Breast epithelium (tissue), 3 donors: Measurements from ENCODE around the gene CEP112.
"Not testable (repeated sequence)": the region's sequence is repeated elsewhere in the genome, so short reads cannot be mapped to it uniquely, and the experiment has no call there.

Source experiments
- CTCF ChIP-seq, 3 donors: fragments of 450-650 bp; IDR thresholded peaks; one replicate each; pipeline ENCODE4 v1.5.1; 2016 to 2017; ENCODE audit warnings: antibody characterized with exemption in 3 of 3, mild to moderate bottlenecking in 3 of 3, moderate library complexity in 3 of 3
- POLR2A ChIP-seq: fragments of 450-650 bp; IDR thresholded peaks from one replicate; pipeline ENCODE4 v1.6.1; 2016; ENCODE audit warnings: antibody characterized with exemption, mild to moderate bottlenecking, moderate library complexity
- POLR2AphosphoS5 ChIP-seq, 3 donors: sonication (generic); formaldehyde crosslinking; IDR thresholded peaks; one replicate each; pipeline ENCODE4 v1.6.1; 2017; ENCODE audit warnings: antibody characterized with exemption in 3 of 3

DNA sequence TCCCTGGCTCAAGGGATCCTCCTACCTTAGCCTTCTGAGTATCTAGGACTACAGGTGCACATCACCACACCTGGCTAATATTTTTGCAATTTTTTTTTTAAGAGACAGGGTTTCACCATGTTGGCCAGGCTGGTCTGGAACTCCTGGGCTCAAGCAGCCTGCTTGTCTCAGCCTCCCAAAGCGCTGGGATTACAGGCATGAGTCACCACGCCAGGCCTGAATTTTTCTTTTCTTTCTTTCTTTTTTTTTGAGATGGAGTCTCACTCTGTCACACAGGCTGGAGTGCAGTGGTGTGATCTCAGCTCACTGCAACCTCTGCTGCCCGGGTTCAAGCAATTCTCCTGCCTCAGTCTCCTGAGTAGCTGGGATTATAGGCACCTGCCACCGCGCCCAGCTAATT is 510.2 kb downstream of the CEP112 start:
- not testable (repeated sequence) for TF ChIP-seq CTCF (IDR thresholded peaks at IDR 0.05); POLR2A; POLR2AphosphoS5 (IDR thresholded peaks at IDR 0.05)
